Stimulated activated CD8-positive, alpha-beta memory T cell treated with anti-CD3 and anti-CD28 coated beads, Interleukin-15, amount 100 ng/mL, for 4 hours (primary cell): Measurements from ENCODE around the gene VIL1.

Experiments used
- DNase-seq, 2 donors: peaks; one replicate each; pipeline ENCODE4 v3.0.0-alpha.2; 2020; ENCODE audit warnings: low read depth in 2 of 2

The VIL1 gene

GRCh38 chr2:218418717-218419458, at the start of gene VIL1:
Gene VIL1 (plus strand): TSS chr2:218419123. CDS start chr2:218423779, 4,656 bp downstream.
- no peak for DNase-seq

- no peak for DNase-seq
Measured at GRCh38 chr2:218369330-218369729, 49.6 kb upstream of the VIL1 start.

GRCh38 chr2:218370410-218371063, 48.4 kb upstream of the VIL1 start:
- DNase-seq: no peak

GRCh38 chr2:218371983-218372350, 47.0 kb upstream of the VIL1 start:
- no peak for DNase-seq

- no peak for DNase-seq
Measured at GRCh38 chr2:218374795-218375194, 44.1 kb upstream of the VIL1 start.

- no peak for DNase-seq
Measured at GRCh38 chr2:218375212-218375611, 43.7 kb upstream of the VIL1 start.

- no peak for DNase-seq
Measured at GRCh38 chr2:218378053-218378452, 40.9 kb upstream of the VIL1 start.

- no peak for DNase-seq
Measured at GRCh38 chr2:218381916-218382366, 37.0 kb upstream of the VIL1 start, which contains the start of gene SLC11A1. Gene SLC11A1 (plus strand): TSS chr2:218382273. CDS start chr2:218382369, 96 bp downstream.

GRCh38 chr2:218382785-218383184, 36.1 kb upstream of the VIL1 start:
- no peak for DNase-seq

- no peak for DNase-seq
Measured at GRCh38 chr2:218383892-218384519, 34.9 kb upstream of the VIL1 start.

GRCh38 chr2:218384975-218385374, 33.9 kb upstream of the VIL1 start:
- DNase-seq: no peak

GRCh38 chr2:218386505-218387368, 32.2 kb upstream of the VIL1 start:
- no peak for DNase-seq

GRCh38 chr2:218387369-218388194, 31.3 kb upstream of the VIL1 start:
- no peak for DNase-seq

- DNase-seq: no peak
Measured at GRCh38 chr2:218389333-218390150, 29.4 kb upstream of the VIL1 start.

- DNase-seq: no peak
Measured at GRCh38 chr2:218391202-218391601, 27.7 kb upstream of the VIL1 start.

- DNase-seq: no peak
Measured at GRCh38 chr2:218392459-218392858, 26.5 kb upstream of the VIL1 start.

GRCh38 chr2:218392891-218393462, 25.9 kb upstream of the VIL1 start:
- no peak for DNase-seq

- DNase-seq: no peak
Measured at GRCh38 chr2:218393750-218394290, 25.1 kb upstream of the VIL1 start.

GRCh38 chr2:218394298-218395089, 24.4 kb upstream of the VIL1 start:
- no peak for DNase-seq
